HG02798 (cell line): ENCODE results near the gene DYRK1A.
"Not testable (repeated sequence)": the region's sequence is repeated elsewhere in the genome, so short reads cannot be mapped to it uniquely, and the experiment has no call there.

Experiments
- ATAC-seq: cut with Tn5 transposase; IDR thresholded peaks from one replicate; pipeline ENCODE4 v1.9.1; 2021; ENCODE audit warnings: mild to moderate bottlenecking; ENCODE audit not compliant: unreplicated experiment, poor library complexity

The DYRK1A gene

GRCh38 chr21:37366482-37367316, at the start of gene DYRK1A:
Gene DYRK1A, plus strand, starts transcription at chr21:37366773. Its CDS starts 53,602 bp downstream, at chr21:37420375.
- ATAC-seq, result peak; percentile 78

- ATAC-seq, result no peak
Observed at GRCh38 chr21:37319551-37319950, 47.0 kb upstream of the DYRK1A start.

- ATAC-seq, result no peak
Observed at GRCh38 chr21:37322084-37322483, 44.5 kb upstream of the DYRK1A start.

GRCh38 chr21:37324558-37324957, 42.0 kb upstream of the DYRK1A start:
- no peak for ATAC-seq

DNA sequence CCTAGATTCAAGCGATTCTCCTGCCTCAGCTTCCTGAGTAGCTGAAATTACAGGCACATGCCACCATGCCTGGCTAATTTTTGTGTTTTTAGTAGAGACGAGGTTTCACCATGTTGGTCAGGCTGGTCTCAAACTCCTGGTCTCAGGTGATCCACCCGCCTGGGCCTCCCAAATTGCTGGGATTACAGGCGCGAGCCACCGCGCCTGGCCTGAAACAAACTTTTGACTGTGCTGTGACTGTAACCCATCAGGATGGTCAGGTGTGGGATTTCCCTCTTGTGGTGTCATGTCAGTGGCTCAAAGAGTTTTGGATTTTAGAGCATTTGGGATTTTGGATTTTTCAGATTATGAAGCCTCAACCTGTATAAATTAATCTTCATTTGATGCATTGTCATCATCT, 38.4 kb upstream of the DYRK1A start:
- ATAC-seq, result not testable (repeated sequence)

DNA sequence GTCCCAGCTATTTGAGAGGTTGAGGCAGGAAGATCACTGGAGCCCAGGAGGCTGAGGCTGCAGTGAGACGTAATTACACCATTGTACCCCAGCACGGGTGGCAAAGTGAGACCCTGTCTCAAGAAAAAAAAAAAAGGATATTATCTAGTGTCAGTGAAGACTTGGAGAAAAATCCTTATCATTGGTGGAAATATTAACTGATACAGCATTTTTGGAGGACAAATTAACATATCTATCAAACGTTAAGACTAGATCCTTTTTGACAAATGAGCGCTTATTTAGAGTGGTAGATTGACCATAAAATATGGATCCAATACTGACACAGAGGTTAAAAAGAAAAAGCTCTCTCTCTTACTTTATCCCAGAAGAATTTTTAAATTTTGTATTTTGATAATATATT, 35.2 kb upstream of the DYRK1A start:
- no peak for ATAC-seq

DNA sequence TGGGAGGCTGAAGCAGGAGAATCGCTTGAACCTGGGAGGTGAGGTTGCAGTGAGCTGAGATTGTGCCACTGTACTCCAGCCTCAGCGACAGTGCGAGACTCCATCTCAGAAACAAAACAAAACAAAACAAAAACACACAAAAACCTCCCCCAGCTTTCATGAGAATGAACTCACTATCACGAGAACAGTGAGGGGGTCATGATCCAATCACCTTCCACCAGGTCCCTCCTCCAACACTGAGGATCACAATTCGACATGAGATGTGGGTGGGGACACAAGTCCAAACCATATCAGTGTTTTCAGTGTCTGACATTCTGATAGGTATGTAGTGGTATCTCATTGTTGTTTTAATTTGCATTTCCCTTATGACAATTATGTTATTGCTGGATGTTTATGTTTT, 31.5 kb upstream of the DYRK1A start:
- ATAC-seq, result no peak

DNA sequence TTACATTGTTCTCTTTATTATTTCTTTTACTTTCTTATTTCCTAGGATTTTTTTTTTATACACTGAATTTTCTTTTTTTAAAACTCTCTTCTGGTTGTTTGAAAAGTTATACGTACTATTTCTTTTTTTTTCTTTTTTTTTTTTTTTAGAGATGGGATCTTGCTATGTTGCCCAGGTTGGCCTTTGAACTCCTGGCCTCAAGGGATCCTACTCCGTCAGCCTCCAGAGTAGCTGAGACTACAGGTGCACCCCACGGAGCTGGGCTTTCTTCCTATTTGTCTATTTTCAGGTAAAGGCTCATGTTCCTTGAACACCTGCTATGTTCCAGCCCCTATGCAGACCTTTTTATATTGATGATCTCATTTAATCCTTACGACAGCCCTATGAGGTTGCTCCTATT, 29.4 kb upstream of the DYRK1A start:
- no peak for ATAC-seq

- no peak for ATAC-seq
Observed at GRCh38 chr21:37337831-37338230, 28.7 kb upstream of the DYRK1A start.

GRCh38 chr21:37338671-37339551, 27.7 kb upstream of the DYRK1A start:
- ATAC-seq, result no peak

GRCh38 chr21:37339552-37339939, 27.0 kb upstream of the DYRK1A start:
- no peak for ATAC-seq

- ATAC-seq, result no peak
Observed at GRCh38 chr21:37341254-37341960, 25.2 kb upstream of the DYRK1A start.

- ATAC-seq, result no peak
Observed at GRCh38 chr21:37342046-37342632, 24.4 kb upstream of the DYRK1A start.

GRCh38 chr21:37346841-37347430, 19.6 kb upstream of the DYRK1A start:
- no peak for ATAC-seq

DNA sequence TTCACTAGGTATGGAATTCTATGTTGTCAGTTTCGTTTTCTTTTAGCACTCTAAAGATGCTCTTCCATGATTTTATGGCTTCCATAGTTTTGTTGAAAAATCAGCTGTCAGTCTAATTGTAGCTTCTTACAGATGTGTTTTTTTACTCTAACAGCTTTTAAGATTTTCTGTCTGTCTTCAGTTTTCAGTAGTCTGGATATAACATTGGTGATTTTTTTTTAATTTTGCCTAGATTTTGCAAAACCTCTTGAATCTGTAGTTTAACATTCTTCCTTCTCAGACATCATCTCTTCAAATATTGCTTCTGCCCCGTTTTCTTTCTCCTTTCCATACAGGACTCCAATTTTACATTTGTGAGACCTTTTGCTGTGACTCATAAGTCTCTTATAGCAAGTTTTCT, 17.9 kb upstream of the DYRK1A start:
- no peak for ATAC-seq

DNA sequence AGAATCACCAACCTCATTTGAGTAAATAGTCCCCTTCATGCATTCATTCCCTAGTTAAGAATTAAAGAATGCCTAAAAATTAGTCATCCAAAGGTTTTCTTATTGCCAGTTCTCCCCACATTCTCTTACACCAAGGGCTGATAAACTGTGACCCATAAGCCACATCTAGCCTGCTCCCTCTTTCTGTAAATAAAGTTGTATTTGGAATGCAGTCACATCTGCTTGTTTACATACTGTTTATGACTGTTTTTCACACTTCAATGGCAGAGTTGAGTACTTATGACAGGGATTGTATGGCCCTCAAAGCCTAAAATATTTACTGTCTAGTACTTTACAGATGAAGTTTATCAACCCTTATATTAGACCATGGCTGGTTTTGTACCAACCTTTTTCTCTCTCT, 16.1 kb upstream of the DYRK1A start:
- no peak for ATAC-seq

- ATAC-seq, result no peak
Observed at GRCh38 chr21:37356706-37357105, 9.9 kb upstream of the DYRK1A start.

GRCh38 chr21:37357691-37358090, 8.9 kb upstream of the DYRK1A start:
- no peak for ATAC-seq

DNA sequence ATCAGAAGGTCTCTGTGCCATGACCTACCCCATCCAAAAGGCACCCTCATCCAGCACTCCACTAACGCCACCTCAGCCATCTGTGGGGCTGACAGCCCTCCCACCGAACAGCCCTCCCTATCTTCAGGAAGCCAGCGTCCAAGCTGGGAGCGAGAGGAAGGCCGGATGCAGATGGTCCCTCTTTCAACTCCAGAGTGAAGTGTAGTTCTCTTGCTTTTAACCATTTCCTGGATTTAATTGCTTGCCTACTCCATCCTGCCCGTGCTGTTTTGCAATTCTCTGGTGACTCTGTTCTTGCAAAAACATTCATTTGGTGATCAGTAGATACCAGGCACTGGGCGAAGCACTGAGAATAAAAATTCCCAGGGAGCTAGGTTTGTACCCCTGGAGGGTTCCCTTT, 8.2 kb upstream of the DYRK1A start:
- ATAC-seq, result no peak

GRCh38 chr21:37363936-37364335, 2.6 kb upstream of the DYRK1A start:
- ATAC-seq, result no peak
